Keratinocyte (primary cell): ENCODE measurements around the gene MEF2B.

Experiments used
- EZH2 ChIP-seq: IDR thresholded peaks from one replicate; pipeline ENCODE4 v1.6.1; 2012; ENCODE audit warnings: inconsistent platforms, mild to moderate bottlenecking, low read length, moderate library complexity
- TF ChIP-seq, protein P1 (sequence below), 3 experiments: IDR thresholded peaks in 1 of 3; conservative IDR thresholded peaks in 1 of 3; optimal IDR thresholded peaks in 1 of 3; 2 replicates in 2 of 3; 3 replicates in 1 of 3; pipeline versions ENCODE3 to v1.5.1; 2011; ENCODE audit warnings: low read length in 3 of 3, mild to moderate bottlenecking in 3 of 3, moderate library complexity in 2 of 3, control low read depth in 1 of 3, inconsistent platforms in 1 of 3; ENCODE audit not compliant: insufficient read depth in 2 of 3; ENCODE audit errors: extremely low read depth in 1 of 3

DNA sequence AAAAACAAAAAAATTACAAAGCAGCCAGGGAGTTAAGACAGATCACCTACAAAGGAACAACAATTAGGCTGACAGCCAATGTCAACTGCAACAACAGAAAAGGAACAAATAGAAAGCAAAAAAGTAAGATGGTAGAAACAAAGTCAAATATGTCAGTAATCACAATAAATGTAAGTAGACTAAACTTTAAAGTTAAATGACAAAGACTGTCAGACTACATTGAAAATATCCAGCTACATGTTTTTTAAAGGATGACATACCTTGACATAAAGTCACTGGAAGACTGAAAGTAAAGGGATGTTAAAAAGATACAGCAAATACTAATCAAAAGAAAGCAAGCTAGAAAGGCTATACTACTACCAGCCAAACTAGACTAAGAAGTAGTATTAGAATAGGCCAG is 46.7 kb downstream of the MEF2B start:
- TF ChIP-seq, protein P1, sequence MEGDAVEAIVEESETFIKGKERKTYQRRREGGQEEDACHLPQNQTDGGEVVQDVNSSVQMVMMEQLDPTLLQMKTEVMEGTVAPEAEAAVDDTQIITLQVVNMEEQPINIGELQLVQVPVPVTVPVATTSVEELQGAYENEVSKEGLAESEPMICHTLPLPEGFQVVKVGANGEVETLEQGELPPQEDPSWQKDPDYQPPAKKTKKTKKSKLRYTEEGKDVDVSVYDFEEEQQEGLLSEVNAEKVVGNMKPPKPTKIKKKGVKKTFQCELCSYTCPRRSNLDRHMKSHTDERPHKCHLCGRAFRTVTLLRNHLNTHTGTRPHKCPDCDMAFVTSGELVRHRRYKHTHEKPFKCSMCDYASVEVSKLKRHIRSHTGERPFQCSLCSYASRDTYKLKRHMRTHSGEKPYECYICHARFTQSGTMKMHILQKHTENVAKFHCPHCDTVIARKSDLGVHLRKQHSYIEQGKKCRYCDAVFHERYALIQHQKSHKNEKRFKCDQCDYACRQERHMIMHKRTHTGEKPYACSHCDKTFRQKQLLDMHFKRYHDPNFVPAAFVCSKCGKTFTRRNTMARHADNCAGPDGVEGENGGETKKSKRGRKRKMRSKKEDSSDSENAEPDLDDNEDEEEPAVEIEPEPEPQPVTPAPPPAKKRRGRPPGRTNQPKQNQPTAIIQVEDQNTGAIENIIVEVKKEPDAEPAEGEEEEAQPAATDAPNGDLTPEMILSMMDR (optimal IDR thresholded peaks at IDR 0.05 in 1 of 3, IDR thresholded peaks at IDR 0.05 in 1 of 3, conservative IDR thresholded peaks at IDR 0.05 in 1 of 3; ENCODE audit: extremely low read depth in 1 of 3, insufficient read depth in 2 of 3, low read length in 3 of 3): no peak
- no peak for TF ChIP-seq EZH2
